HepG2 (cell line): ENCODE measurements around the gene CLCN1. TPM values are rescaled to one million over a fixed set of nuclear protein-coding genes. Genes with fewer than 3 reads are reported as not detected.

Experiments
- ATAC-seq: fragments of 200-7000 bp; cut with Tn5 transposase; 3 replicates; pipeline ENCODE4 v1.9.1; 2020; ENCODE audit warnings: mild to moderate bottlenecking, moderate library complexity
- BruUV-seq: library from RNA; stranded (reverse); fragments of 400-500 nt; replicated peaks from 2 replicates; lab custom pipeline; 2021; lab: Mats Ljungman, UMichigan
- CTCF ChIA-PET: fragments of 300-600 bp; formaldehyde crosslinking; extraction: SDS; loops from one replicate; lab custom pipeline; 2021; ENCODE audit warnings: low total read pairs, inconsistent platforms, low intra/inter-chr PET ratio; lab: Yijun Ruan, JAX
- POLR2A ChIA-PET: fragments of 350-600 bp; sonication (Branson Sonifier 250); formaldehyde crosslinking; loops from one replicate; lab custom pipeline; 2020; ENCODE audit warnings: antibody characterized with exemption, inconsistent platforms; lab: Yijun Ruan, JAX
- DNase-seq: peaks from one replicate; pipeline ENCODE4 v3.0.0-alpha.2; 2015; ENCODE audit warnings: low spot score
- FAIRE-seq: peaks from 3 replicates; lab custom pipeline; 2011; peaks lifted over from hg19 to GRCh38; lab: Jason Lieb, UNC
- H2AFZ ChIP-seq: one replicate; pipeline ENCODE4 v1.6.1; 2011; ENCODE audit warnings: low read length, inconsistent platforms
- H3K27ac ChIP-seq: fragments of 300-600 bp; 3 replicates; pipeline ENCODE4 v1.8.0; 2011; ENCODE audit warnings: mixed run types, mild to moderate bottlenecking, mixed read lengths, low read length, inconsistent platforms; ENCODE audit not compliant: insufficient read depth; ENCODE audit errors: extremely low read length
- H3K27me3 ChIP-seq, 2 experiments: fragments of 200-600 bp in 1 of 2; 2 replicates in 1 of 2; 3 replicates in 1 of 2; pipeline versions ENCODE4 v1.6.0 to v1.8.0; 2011; ENCODE audit warnings: low read length in 2 of 2, mild to moderate bottlenecking in 2 of 2, moderate library complexity in 2 of 2, inconsistent platforms in 1 of 2; ENCODE audit not compliant: insufficient read depth in 2 of 2, control insufficient read depth in 1 of 2
- H3K36me3 ChIP-seq, 2 experiments: fragments of 200-600 bp in 1 of 2; replicated peaks in 1 of 2; 2 replicates in 1 of 2; 3 replicates in 1 of 2; pipeline versions ENCODE4 v1.5.1 to v1.8.0; 2011; ENCODE audit warnings: low read length in 2 of 2, inconsistent platforms in 1 of 2; ENCODE audit not compliant: insufficient read depth in 2 of 2, control insufficient read depth in 1 of 2
- H3K4me1 ChIP-seq: 2 replicates; pipeline ENCODE4 v1.5.1; 2012; ENCODE audit warnings: low read length, inconsistent platforms; ENCODE audit not compliant: insufficient read depth
- H3K4me2 ChIP-seq: 2 replicates; pipeline ENCODE4 v1.6.0; 2011; ENCODE audit warnings: low read depth, low read length, inconsistent platforms
- H3K4me3 ChIP-seq, 3 experiments: fragments of 200-600 bp in 1 of 3; sonication (generic), shearing (Covaris generic) in 1 of 3; replicated peaks in 1 of 3; 2 replicates each; pipeline ENCODE4 v1.5.1; 2011 to 2016; ENCODE audit warnings: low read length in 3 of 3, inconsistent platforms in 2 of 3, low read depth in 2 of 3, mild to moderate bottlenecking in 2 of 3, control low read depth in 1 of 3, mixed read lengths in 1 of 3; ENCODE audit not compliant: insufficient read depth in 1 of 3
- H3K79me2 ChIP-seq: one replicate; pipeline ENCODE4 v1.6.1; 2011; ENCODE audit warnings: low read length, inconsistent platforms; ENCODE audit not compliant: insufficient read depth
- H3K9ac ChIP-seq: 2 replicates; pipeline ENCODE4 v1.6.0; 2011; ENCODE audit warnings: mild to moderate bottlenecking, low read depth, low read length, inconsistent platforms; ENCODE audit not compliant: insufficient read depth
- H3K9me3 ChIP-seq: 2 replicates; pipeline ENCODE4 v1.5.1; 2012; ENCODE audit warnings: mild to moderate bottlenecking, low read length
- H4K20me1 ChIP-seq: 2 replicates; pipeline ENCODE4 v1.6.0; 2011; ENCODE audit warnings: inconsistent platforms, mild to moderate bottlenecking, low read length, moderate library complexity; ENCODE audit not compliant: insufficient read depth
- ATAD3A ChIP-seq: sonication (generic); formaldehyde crosslinking; IDR thresholded peaks from 2 replicates; pipeline ENCODE4 v1.4.0; 2020; ENCODE audit warnings: missing genetic modification reagents
- GTF3A ChIP-seq: sonication (generic); formaldehyde crosslinking; conservative IDR thresholded peaks from 2 replicates; pipeline ENCODE4 v1.4.0; 2020; ENCODE audit warnings: mild to moderate bottlenecking, missing genetic modification reagents
- IRX3 ChIP-seq: sonication (generic); formaldehyde crosslinking; IDR thresholded peaks from 2 replicates; pipeline ENCODE4 v1.8.1; 2023; ENCODE audit warnings: mild to moderate bottlenecking, low read depth, missing genetic modification reagents, borderline replicate concordance
- KDM4B ChIP-seq: sonication (generic); formaldehyde crosslinking; IDR thresholded peaks from 2 replicates; pipeline ENCODE4 v1.4.0; 2020; ENCODE audit warnings: missing genetic modification reagents
- MXD4 ChIP-seq: IDR thresholded peaks from 2 replicates; pipeline ENCODE4 v1.6.1; 2016; ENCODE audit warnings: mild to moderate bottlenecking, missing biosample characterization, missing genetic modification reagents
- NFATC3 ChIP-seq: sonication (generic); formaldehyde crosslinking; IDR thresholded peaks from 2 replicates; pipeline ENCODE4 v1.5.1; 2020; ENCODE audit warnings: mild to moderate bottlenecking, missing genetic modification reagents
- PITX1 ChIP-seq: sonication (generic); formaldehyde crosslinking; IDR thresholded peaks from 2 replicates; pipeline ENCODE4 v1.5.1; 2020; ENCODE audit warnings: mild to moderate bottlenecking, missing genetic modification reagents
- SOX6 ChIP-seq, 2 experiments: fragments of 450-650 bp in 1 of 2; sonication (generic) in 1 of 2; formaldehyde crosslinking in 1 of 2; IDR thresholded peaks; 2 replicates each; pipeline versions ENCODE4 v1.4.0 to v1.6.1; 2017 to 2020; ENCODE audit warnings: antibody characterized with exemption in 1 of 2, mild to moderate bottlenecking in 1 of 2, missing genetic modification reagents in 1 of 2
- SSRP1 ChIP-seq: IDR thresholded peaks from 2 replicates; pipeline ENCODE4 v1.6.1; 2016; ENCODE audit warnings: control low read depth
- TARDBP ChIP-seq: sonication (generic); formaldehyde crosslinking; IDR thresholded peaks from 2 replicates; pipeline ENCODE4 v1.8.0; 2022; ENCODE audit warnings: mild to moderate bottlenecking, missing genetic modification reagents
- XRCC5 ChIP-seq: fragments of 200-400 bp; formaldehyde crosslinking; optimal IDR thresholded peaks from 2 replicates; pipeline ENCODE3; 2017; ENCODE audit warnings: mild to moderate bottlenecking, low read length
- ZMYM3 ChIP-seq: sonication (generic); formaldehyde crosslinking; IDR thresholded peaks from 2 replicates; pipeline ENCODE4 v1.5.1; 2020; ENCODE audit warnings: mild to moderate bottlenecking, missing genetic modification reagents
- ZNF292 ChIP-seq: sonication (generic); formaldehyde crosslinking; IDR thresholded peaks from 2 replicates; pipeline ENCODE4 v1.8.1; 2022; ENCODE audit warnings: mild to moderate bottlenecking, low read depth, missing genetic modification reagents, borderline replicate concordance
- ZNF879 ChIP-seq: sonication (generic); formaldehyde crosslinking; IDR thresholded peaks from 2 replicates; pipeline ENCODE4 v1.8.1; 2023; ENCODE audit warnings: missing genetic modification reagents
- ZSCAN25 ChIP-seq: sonication (generic); formaldehyde crosslinking; IDR thresholded peaks from 2 replicates; pipeline ENCODE4 v1.8.0; 2022; ENCODE audit warnings: mild to moderate bottlenecking, missing genetic modification reagents
- WGBS: methylation state at CpG from one replicate; pipeline ENCODE4 v1.1.6; 2017; ENCODE audit warnings: low lambda C conversion rate; 5-methylcytosine and 5-hydroxymethylcytosine counted together
- in situ Hi-C: cut with HindIII; loops from 2 replicates; pipeline ENCODE4 v1.10.0; 2017; ENCODE audit warnings: low pct_unique_long_range_greater_than_20kb; ENCODE audit not compliant: extremely low pct_ligation_motif_present
- intact Hi-C: fragments of 100-400 bp; cut with micrococcal nuclease; formaldehyde crosslinking; loops from one replicate; pipeline ENCODE4 v1.10.0; 2022; ENCODE audit not compliant: unreplicated experiment
- polyA plus RNA-seq, 8 experiments: library from polyadenylated mRNA; depleted of rRNA in 3 of 8; stranded (reverse) in 7 of 8; unstranded in 1 of 8; fragments of >200 nt; fragmentation: Illumina TruSeq in 4 of 8; extraction: Trizol in 4 of 8; gene quantifications; 2 replicates each; pipeline versions ENCODE4 v1.2.1 to v1.2.3, GENCODE V29; 2011 to 2016; ENCODE audit warnings: low read depth in 4 of 8, missing spikeins in 1 of 8, mixed read lengths in 1 of 8; ENCODE audit not compliant: insufficient read depth in 1 of 8
- total RNA-seq, 5 experiments: library from RNA; depleted of rRNA; stranded (reverse); fragments of >200 nt; fragmentation: Illumina TruSeq; extraction: Trizol; gene quantifications; 2 replicates each; pipeline ENCODE4 v1.2.3, GENCODE V29; 2016; ENCODE audit warnings: low read depth in 1 of 5
- TF ChIP-seq, protein P1 (sequence below): sonication (generic); formaldehyde crosslinking; IDR thresholded peaks from 2 replicates; pipeline ENCODE4 v1.9.0; 2021; ENCODE audit warnings: missing genetic modification reagents, mild to moderate bottlenecking, borderline replicate concordance
- TF ChIP-seq, protein P2 (sequence below): sonication (generic); formaldehyde crosslinking; IDR thresholded peaks from 2 replicates; pipeline ENCODE4 v1.4.0; 2020; ENCODE audit warnings: missing genetic modification reagents, mild to moderate bottlenecking, borderline replicate concordance
- TF ChIP-seq, protein P3 (sequence below): sonication (generic); formaldehyde crosslinking; IDR thresholded peaks from 2 replicates; pipeline ENCODE4 v1.9.0; 2021; ENCODE audit warnings: missing genetic modification reagents, mild to moderate bottlenecking, borderline replicate concordance

CLCN1 gene
- total and polyA plus RNA-seq, 2 of the 13 experiments (the other 11 are each of a cell fraction or from before 2014, with no cell fraction given) = 0.01 TPM; not detected in 1

DNA sequence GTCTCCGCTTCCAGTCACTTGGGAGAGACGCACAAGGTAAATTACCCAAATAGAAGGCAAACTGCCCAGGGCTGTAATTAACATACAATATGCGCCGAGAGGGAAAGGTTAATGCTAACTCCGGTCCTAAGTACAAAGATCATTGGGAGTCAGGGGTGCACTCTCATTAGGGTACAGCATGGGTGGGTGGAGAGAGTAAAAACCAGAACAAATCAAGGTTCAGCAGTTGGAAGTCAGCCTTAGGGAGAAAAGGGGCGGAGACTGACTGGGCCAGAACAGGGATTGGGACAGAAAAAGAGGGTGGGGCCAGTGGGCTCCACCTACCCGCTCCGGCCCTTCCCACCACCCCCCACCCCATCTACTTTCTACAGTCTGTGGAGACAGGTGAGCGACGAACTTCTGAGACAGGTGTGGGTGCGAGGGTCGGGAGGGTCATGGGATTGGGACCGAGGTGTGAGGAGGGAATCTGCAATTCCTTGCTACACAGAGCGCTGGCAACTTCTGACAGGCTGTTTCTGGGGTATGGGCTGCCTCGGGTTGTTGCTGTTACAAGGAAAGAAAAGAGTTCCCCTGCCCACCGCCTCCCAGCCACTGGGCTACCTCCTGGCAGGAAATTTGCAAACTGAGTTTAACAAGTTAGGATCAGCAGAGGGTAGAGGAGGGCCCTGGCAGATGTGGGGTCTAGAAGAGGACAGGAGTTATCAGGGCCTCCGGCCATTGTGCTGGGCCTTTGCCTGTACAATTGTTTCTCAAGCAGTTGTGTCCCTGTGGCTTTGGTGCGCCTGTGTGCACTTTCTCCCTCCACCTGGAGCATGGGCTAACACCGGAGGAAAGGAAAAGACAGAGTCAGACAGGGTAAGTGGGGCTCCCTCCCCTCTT, 31.1 kb upstream of the CLCN1 start, which contains the start of gene TMEM139:
Gene TMEM139, plus strand, starts transcription at position 368 of the 879 bp plus-strand sequence. CDS start 1,000 bp downstream, outside the sequence.
- Histone ChIP-seq H3K79me2 (peaks cover 12% of the 10 kb centered on the region), H3K27ac (peak within 1 kb of the TSS; percentile 77), H3K9ac (peak within 1 kb of the TSS; percentile 76), H3K36me3 (no peaks in the 10 kb centered on the region), H3K9me3 (no peaks in the 10 kb centered on the region), H3K4me2 (peak within 1 kb of the TSS; percentile 98), H2AFZ (peak within 1 kb of the TSS; percentile 91), H4K20me1 (no peaks in the 10 kb centered on the region), H3K4me3 (peak within 1 kb of the TSS; percentile 58 to 78 (median 60)), H3K27me3 (no peaks in the 10 kb centered on the region; a peak in 1 of 5 replicates), H3K4me1 (peaks cover 55% of the 10 kb centered on the region)
- FAIRE-seq (peak; percentile 83), DNase-seq (peak; percentile 86), ATAC-seq (peak; percentile 80)
- ChIA-PET CTCF (no interaction called here), POLR2A (interaction anchor here (1.1 to 2.7 kb wide), 2 partner anchors 21 to 22 kb away, joined by 8 to 21 read pairs; partner anchors contain the start of gene GSTK1)
- intact Hi-C loops = loop anchor here (2.0 kb wide), 3 partner anchors 22 to 96 kb away; partner anchors contain the start of genes GSTK1 and ZYX
- BruUV-seq = no TSS peak
- in situ Hi-C loops = no loop called here
- 1% methylated on average over 15 of the region's 19 CpGs for WGBS
- TF ChIP-seq, protein P1, sequence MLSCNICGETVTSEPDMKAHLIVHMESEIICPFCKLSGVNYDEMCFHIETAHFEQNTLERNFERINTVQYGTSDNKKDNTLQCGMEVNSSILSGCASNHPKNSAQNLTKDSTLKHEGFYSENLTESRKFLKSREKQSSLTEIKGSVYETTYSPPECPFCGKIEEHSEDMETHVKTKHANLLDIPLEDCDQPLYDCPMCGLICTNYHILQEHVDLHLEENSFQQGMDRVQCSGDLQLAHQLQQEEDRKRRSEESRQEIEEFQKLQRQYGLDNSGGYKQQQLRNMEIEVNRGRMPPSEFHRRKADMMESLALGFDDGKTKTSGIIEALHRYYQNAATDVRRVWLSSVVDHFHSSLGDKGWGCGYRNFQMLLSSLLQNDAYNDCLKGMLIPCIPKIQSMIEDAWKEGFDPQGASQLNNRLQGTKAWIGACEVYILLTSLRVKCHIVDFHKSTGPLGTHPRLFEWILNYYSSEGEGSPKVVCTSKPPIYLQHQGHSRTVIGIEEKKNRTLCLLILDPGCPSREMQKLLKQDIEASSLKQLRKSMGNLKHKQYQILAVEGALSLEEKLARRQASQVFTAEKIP (CRISPR knock-in tag) = no peak
- TF ChIP-seq SOX6 (IDR thresholded peaks at IDR 0.05) (no peak), SOX6 (CRISPR knock-in tag; IDR thresholded peaks at IDR 0.05) (peak; percentile 81), KDM4B (no peak), ZNF879 (CRISPR knock-in tag) (no peak), IRX3 (no peak), GTF3A (CRISPR knock-in tag) (no peak), SSRP1 (CRISPR knock-in tag) (no peak), XRCC5 (peak; percentile 38), NFATC3 (no peak), ZNF292 (CRISPR knock-in tag) (0 out of 2 replicates have a peak, but pooled peaks have one; percentile 17), ZMYM3 (CRISPR knock-in tag) (no peak), MXD4 (no peak), ATAD3A (CRISPR knock-in tag) (no peak), TARDBP (no peak; the same call in 1 of the 2 replicates), ZSCAN25 (CRISPR knock-in tag) (peak; percentile 57; the same call in 1 of the 2 replicates), PITX1 (CRISPR knock-in tag) (peak; percentile 78)
- TF ChIP-seq, protein P2, sequence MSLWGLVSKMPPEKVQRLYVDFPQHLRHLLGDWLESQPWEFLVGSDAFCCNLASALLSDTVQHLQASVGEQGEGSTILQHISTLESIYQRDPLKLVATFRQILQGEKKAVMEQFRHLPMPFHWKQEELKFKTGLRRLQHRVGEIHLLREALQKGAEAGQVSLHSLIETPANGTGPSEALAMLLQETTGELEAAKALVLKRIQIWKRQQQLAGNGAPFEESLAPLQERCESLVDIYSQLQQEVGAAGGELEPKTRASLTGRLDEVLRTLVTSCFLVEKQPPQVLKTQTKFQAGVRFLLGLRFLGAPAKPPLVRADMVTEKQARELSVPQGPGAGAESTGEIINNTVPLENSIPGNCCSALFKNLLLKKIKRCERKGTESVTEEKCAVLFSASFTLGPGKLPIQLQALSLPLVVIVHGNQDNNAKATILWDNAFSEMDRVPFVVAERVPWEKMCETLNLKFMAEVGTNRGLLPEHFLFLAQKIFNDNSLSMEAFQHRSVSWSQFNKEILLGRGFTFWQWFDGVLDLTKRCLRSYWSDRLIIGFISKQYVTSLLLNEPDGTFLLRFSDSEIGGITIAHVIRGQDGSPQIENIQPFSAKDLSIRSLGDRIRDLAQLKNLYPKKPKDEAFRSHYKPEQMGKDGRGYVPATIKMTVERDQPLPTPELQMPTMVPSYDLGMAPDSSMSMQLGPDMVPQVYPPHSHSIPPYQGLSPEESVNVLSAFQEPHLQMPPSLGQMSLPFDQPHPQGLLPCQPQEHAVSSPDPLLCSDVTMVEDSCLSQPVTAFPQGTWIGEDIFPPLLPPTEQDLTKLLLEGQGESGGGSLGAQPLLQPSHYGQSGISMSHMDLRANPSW (CRISPR knock-in tag) = 0 out of 2 replicates have a peak, but pooled peaks have one; percentile 34
- TF ChIP-seq, protein P3, sequence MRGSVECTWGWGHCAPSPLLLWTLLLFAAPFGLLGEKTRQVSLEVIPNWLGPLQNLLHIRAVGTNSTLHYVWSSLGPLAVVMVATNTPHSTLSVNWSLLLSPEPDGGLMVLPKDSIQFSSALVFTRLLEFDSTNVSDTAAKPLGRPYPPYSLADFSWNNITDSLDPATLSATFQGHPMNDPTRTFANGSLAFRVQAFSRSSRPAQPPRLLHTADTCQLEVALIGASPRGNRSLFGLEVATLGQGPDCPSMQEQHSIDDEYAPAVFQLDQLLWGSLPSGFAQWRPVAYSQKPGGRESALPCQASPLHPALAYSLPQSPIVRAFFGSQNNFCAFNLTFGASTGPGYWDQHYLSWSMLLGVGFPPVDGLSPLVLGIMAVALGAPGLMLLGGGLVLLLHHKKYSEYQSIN (CRISPR knock-in tag) = no peak
